CD4-positive, alpha-beta T cell treated with Interleukin-21 for 1 hour (primary cell): ENCODE measurements around the gene ZFAND2B.
"Not testable (repeated sequence)": the region's sequence is repeated elsewhere in the genome, so short reads cannot be mapped to it uniquely, and the experiment has no call there.

ENCODE experiments used
- DNase-seq: peaks from one replicate; pipeline ENCODE4 v3.0.0-alpha.2; 2020

The ZFAND2B gene

DNA sequence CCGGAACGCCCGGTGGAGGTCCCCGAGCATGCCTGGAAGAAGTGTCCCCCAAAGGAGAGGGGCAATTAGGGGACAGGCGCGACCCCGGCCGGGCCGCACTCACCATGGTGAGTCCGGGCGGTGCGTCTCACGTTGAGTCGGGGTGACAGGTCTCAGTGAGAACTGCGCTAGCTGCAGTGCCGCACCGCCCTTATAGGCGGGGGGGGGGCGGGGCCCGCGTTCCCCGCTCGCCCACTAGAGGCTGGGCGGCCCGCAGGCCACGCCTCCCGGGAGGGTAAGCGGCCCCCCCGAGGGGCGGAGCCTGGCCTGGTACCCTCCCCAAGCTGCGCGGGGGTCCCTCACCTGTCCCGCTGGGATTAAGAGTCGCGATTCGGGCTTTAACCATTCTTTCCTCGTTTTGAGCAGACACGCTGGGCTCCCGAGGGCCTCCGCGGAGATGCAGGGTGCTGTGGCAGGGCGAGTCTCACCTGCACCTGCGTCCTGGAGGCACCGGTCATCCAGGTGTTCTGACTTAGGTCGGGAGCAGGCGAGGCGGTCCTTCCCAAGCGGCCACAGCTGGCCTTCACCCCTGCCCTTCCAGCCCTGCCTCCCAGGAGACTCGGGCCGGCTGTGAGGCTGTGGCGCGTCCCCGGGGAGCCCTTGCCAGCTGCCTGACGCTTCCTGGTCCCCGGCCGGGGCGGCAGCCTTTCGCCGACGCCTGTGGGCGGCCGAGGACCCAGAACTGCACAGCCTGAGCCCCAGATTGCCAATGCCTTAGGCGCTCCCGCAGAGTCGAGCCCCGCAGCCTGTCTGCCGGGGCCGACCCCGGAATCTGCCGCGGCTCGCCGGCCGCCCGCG lies 47.4 kb downstream of the ZFAND2B start, which contains the start of gene TUBA4A:
Gene TUBA4A, minus strand, starts transcription at position 166 of the 837 bp plus-strand sequence. Its CDS starts 60 bp downstream, at position 106.
- DNase-seq, result peak; percentile 93

DNA sequence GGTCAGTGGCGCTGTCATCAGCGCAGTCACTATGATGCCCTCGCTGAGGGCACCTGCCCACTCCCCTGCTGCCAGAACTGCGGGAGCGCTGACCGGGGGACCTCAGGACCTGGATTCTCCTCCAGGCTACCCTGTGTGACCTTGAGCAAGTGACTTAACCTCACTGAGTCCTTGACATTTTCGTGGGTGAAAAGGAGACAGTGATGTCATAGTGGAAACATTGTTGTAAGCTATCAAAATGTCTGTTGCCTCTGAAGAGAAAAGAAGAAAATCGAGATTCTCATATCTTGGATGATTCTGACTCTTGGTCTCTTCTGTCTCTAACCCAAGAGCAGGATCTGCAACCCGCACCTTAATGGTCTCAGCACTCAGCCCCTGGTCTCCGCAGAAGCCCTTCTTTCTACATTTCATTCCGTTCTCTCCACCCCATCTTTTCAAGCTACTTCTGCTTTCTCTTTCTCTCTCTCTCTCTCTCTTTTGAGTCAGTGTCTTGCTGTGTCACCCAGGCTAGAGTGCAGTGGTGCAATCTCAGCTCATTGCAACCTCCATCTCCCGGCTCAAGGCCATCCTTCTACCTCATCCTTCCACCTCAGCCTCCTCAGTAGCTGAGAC lies 48.1 kb downstream of the ZFAND2B start:
- DNase-seq, result peak; percentile 58

DNA sequence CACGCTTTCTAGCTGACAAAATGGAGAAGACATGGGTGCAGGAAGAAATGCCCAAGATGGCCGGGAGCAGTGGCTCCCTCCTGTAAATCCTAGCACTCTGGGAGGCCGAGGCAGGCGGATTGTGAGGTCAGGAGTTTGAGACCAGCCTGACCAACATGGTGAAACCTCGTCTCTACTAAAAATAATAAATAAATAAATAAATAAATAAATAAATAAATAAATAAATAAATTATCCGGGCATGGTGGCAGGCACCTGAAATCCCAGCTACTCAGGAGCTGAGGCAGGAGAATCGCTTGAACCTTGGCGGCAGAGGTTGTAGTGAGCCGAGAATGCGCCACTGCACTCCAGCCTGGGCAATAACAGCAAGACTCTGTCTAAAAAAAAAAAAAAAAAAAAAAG lies 52.4 kb downstream of the ZFAND2B start:
- DNase-seq, result not testable (repeated sequence)
